Testis (tissue), 2 donors: Measurements from ENCODE around the gene TUT4.

Source experiments
- CTCF ChIP-seq, 3 experiments: fragments of 450-650 bp in 2 of 3; fragments of 200-600 bp in 1 of 3; sonication (generic) in 1 of 3; IDR thresholded peaks; one replicate each; pipeline ENCODE4 v1.5.1; 2016 to 2019; ENCODE audit warnings: antibody characterized with exemption in 3 of 3, mild to moderate bottlenecking in 2 of 3, moderate library complexity in 1 of 3
- POLR2A ChIP-seq: fragments of 450-650 bp; IDR thresholded peaks from one replicate; pipeline ENCODE4 v1.6.1; 2017; ENCODE audit warnings: antibody characterized with exemption, mild to moderate bottlenecking, moderate library complexity

GRCh38 chr1:52479076-52479475, 73.8 kb downstream of the TUT4 start:
- TF ChIP-seq CTCF (IDR thresholded peaks at IDR 0.05): no peak
- no peak for TF ChIP-seq POLR2A
